Measurements from ENCODE around the gene TGFBR3. TPM values are rescaled to one million over a fixed set of nuclear protein-coding genes. Genes with fewer than 3 reads are reported as not detected.

Gene TGFBR3
- total RNA-seq, 1 experiment from 2014 or later, result 3.1 TPM

DNA sequence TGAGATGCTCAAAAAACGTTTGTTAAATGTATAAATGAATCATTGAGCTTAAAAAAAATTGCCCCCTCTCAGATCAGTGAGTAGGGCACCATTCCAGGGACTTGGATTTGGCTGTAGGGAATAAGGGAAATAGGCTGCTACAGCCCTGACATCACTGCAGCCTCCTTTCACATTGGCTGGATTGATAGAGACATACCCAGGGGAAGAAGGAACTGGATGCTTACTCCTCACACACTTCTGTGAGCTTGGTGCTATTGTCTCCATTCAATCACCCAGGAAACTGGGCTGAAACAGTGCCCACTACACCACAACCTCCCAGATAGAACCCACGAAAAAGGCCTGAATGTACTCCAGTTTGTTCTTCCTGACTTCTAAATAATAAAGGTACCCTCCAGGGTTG lies 87.2 kb downstream of the TGFBR3 start:
- no peak overlapping the region for H3K27ac ChIP-seq (ENCODE audit: low read depth, low read length, poor library complexity, severe bottlenecking)
- H3K9me3 ChIP-seq (ENCODE audit: low read depth, low read length, poor library complexity, severe bottlenecking), result no peaks in the 10 kb centered on the region
- TF ChIP-seq EZH2 (IDR thresholded peaks at IDR 0.05; ENCODE audit: borderline replicate concordance, low read depth, low read length, poor library complexity, severe bottlenecking), result no peak
- H3K4me3 ChIP-seq (ENCODE audit: low read depth, low read length, poor library complexity, severe bottlenecking), result no peak overlapping the region
- intact Hi-C loops (cut with micrococcal nuclease; ENCODE audit: unreplicated experiment), result no loop called here
- ChIA-PET POLR2A (ENCODE audit: low non-redundant PET) (interaction anchor here (0.6 kb wide), 1 partner anchor 15 kb away, joined by 3 read pairs; no protein-coding TSS in a partner anchor), CTCF (no interaction called here)
- H3K36me3 ChIP-seq (ENCODE audit: insufficient read depth, low read length, poor library complexity, severe bottlenecking), result no peaks in the 10 kb centered on the region
- DNase-seq (ENCODE audit: low spot score), result no peak
- BruUV-seq (replicated peaks), result no TSS peak
- peaks cover 20% of the 10 kb centered on the region for H3K4me1 ChIP-seq (ENCODE audit: insufficient read depth, low read length, poor library complexity, severe bottlenecking)
- H3K27me3 ChIP-seq (replicated peaks; ENCODE audit: insufficient read depth, low read depth, low read length, poor library complexity), result no peaks in the 10 kb centered on the region

- no peak for DNase-seq (ENCODE audit: low spot score)
- ChIA-PET CTCF (no interaction called here), POLR2A (ENCODE audit: low non-redundant PET) (no interaction called here)
- Histone ChIP-seq H3K4me1 (ENCODE audit: insufficient read depth, low read length, poor library complexity, severe bottlenecking) (peaks cover 15% of the 10 kb centered on the region), H3K9me3 (ENCODE audit: low read depth, low read length, poor library complexity, severe bottlenecking) (no peaks in the 10 kb centered on the region), H3K27ac (ENCODE audit: low read depth, low read length, poor library complexity, severe bottlenecking) (no peak overlapping the region), H3K4me3 (ENCODE audit: low read depth, low read length, poor library complexity, severe bottlenecking) (no peak overlapping the region), H3K36me3 (ENCODE audit: insufficient read depth, low read length, poor library complexity, severe bottlenecking) (no peaks in the 10 kb centered on the region), H3K27me3 (replicated peaks; ENCODE audit: insufficient read depth, low read depth, low read length, poor library complexity) (no peaks in the 10 kb centered on the region)
- no peak for TF ChIP-seq CTCF (conservative IDR thresholded peaks at IDR 0.05; ENCODE audit: low read depth, low read length)
- no peak for TF ChIP-seq EZH2 (IDR thresholded peaks at IDR 0.05; ENCODE audit: borderline replicate concordance, low read depth, low read length, poor library complexity, severe bottlenecking)
- no TSS peak for BruUV-seq (replicated peaks)
- intact Hi-C loops (cut with micrococcal nuclease; ENCODE audit: unreplicated experiment), result no loop called here
Measured at GRCh38 chr1:91798241-91798648, 87.7 kb downstream of the TGFBR3 start.

DNA sequence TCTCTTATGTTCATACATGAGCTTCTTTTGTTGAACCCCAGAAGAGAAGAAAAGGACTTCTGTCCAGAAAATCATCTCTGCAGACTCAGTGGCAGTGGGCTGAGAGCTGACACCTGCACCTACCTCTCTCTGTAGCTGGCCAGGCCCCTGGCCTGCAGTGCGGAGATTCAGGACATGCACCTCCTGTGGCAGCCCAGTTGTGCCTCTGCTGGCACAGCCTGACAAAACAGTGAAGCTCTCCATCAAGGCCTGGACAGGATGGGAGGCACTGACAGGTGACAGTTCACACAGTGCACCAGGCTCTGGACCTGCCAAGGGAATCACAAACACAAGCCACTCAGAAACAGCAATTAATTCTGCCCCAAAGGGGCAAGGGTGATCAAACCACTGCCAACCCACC lies 88.8 kb downstream of the TGFBR3 start:
- no peaks in the 10 kb centered on the region for H3K9me3 ChIP-seq (ENCODE audit: low read depth, low read length, poor library complexity, severe bottlenecking)
- intact Hi-C loops (cut with micrococcal nuclease; ENCODE audit: unreplicated experiment), result no loop called here
- peaks cover 24% of the 10 kb centered on the region for H3K4me1 ChIP-seq (ENCODE audit: insufficient read depth, low read length, poor library complexity, severe bottlenecking)
- H3K27me3 ChIP-seq (replicated peaks; ENCODE audit: insufficient read depth, low read depth, low read length, poor library complexity), result no peaks in the 10 kb centered on the region
- POLR2A ChIA-PET (ENCODE audit: low non-redundant PET), result no interaction called here
- no peak for DNase-seq (ENCODE audit: low spot score)
- BruUV-seq (replicated peaks), result no TSS peak
- no peaks in the 10 kb centered on the region for H3K36me3 ChIP-seq (ENCODE audit: insufficient read depth, low read length, poor library complexity, severe bottlenecking)
- CTCF ChIA-PET, result no interaction called here
- H3K4me3 ChIP-seq (ENCODE audit: low read depth, low read length, poor library complexity, severe bottlenecking), result no peak overlapping the region
- H3K27ac ChIP-seq (ENCODE audit: low read depth, low read length, poor library complexity, severe bottlenecking), result no peak overlapping the region
- TF ChIP-seq CTCF (conservative IDR thresholded peaks at IDR 0.05; ENCODE audit: low read depth, low read length) (no peak), EZH2 (IDR thresholded peaks at IDR 0.05; ENCODE audit: borderline replicate concordance, low read depth, low read length, poor library complexity, severe bottlenecking) (no peak)

DNA sequence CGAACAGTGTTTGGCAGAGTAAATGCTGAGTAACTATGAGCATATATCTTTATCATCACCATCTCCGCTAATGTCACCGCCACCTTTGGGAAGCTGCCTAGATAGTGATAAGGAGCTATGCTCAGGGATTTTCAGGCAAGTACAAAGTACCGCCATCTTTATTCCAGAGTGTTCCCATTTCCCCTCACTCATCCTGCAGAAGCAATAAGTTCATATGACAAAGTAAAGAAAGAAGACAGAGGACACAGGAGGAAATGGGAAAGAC lies 89.6 kb downstream of the TGFBR3 start:
- ChIA-PET POLR2A (ENCODE audit: low non-redundant PET) (no interaction called here), CTCF (no interaction called here)
- Histone ChIP-seq H3K9me3 (ENCODE audit: low read depth, low read length, poor library complexity, severe bottlenecking) (no peaks in the 10 kb centered on the region), H3K27me3 (replicated peaks; ENCODE audit: insufficient read depth, low read depth, low read length, poor library complexity) (no peaks in the 10 kb centered on the region), H3K27ac (ENCODE audit: low read depth, low read length, poor library complexity, severe bottlenecking) (no peak overlapping the region), H3K4me3 (ENCODE audit: low read depth, low read length, poor library complexity, severe bottlenecking) (no peak overlapping the region), H3K36me3 (ENCODE audit: insufficient read depth, low read length, poor library complexity, severe bottlenecking) (no peaks in the 10 kb centered on the region), H3K4me1 (ENCODE audit: insufficient read depth, low read length, poor library complexity, severe bottlenecking) (peaks cover 32% of the 10 kb centered on the region)
- intact Hi-C loops (cut with micrococcal nuclease; ENCODE audit: unreplicated experiment), result no loop called here
- DNase-seq (ENCODE audit: low spot score), result no peak
- no peak for TF ChIP-seq CTCF (conservative IDR thresholded peaks at IDR 0.05; ENCODE audit: low read depth, low read length)
- TF ChIP-seq EZH2 (IDR thresholded peaks at IDR 0.05; ENCODE audit: borderline replicate concordance, low read depth, low read length, poor library complexity, severe bottlenecking), result no peak
- BruUV-seq (replicated peaks), result no TSS peak

Measured in A673 (cell line).